AG04450 (cell line): ENCODE measurements around the gene CDC42BPA. TPM values are rescaled to one million over a fixed set of nuclear protein-coding genes. Genes with fewer than 3 reads are reported as not detected.
A peak's percentile ranks its signal among the peaks of the same experiment; 100 is the strongest.

ENCODE experiments used
- CTCF ChIA-PET: fragments of 300-600, 350-600 bp; formaldehyde crosslinking; extraction: SDS; loops from one replicate; lab custom pipeline; 2022; ENCODE audit warnings: antibody characterized with exemption, inconsistent platforms; lab: Charles Lee
- POLR2A ChIA-PET: fragments of 350-600 bp; formaldehyde crosslinking; extraction: SDS; loops from one replicate; lab custom pipeline; 2021; ENCODE audit warnings: antibody characterized with exemption, inconsistent platforms; lab: Yijun Ruan, JAX
- DNase-seq: peaks from one replicate; pipeline ENCODE4 v3.0.0-alpha.2; 2011; ENCODE audit warnings: low read depth, low spot score
- H3K27ac ChIP-seq: one replicate; pipeline ENCODE4 v1.5.1; 2012; ENCODE audit warnings: low read depth, low read length, control low read depth
- H3K27me3 ChIP-seq: one replicate; pipeline ENCODE4 v1.6.0; 2012; ENCODE audit warnings: low read length; ENCODE audit not compliant: control insufficient read depth, insufficient read depth
- H3K4me3 ChIP-seq: 2 replicates; pipeline ENCODE4 v1.5.1; 2011; ENCODE audit warnings: mild to moderate bottlenecking, low read depth, low read length, control low read depth
- H3K9me3 ChIP-seq: 2 replicates; pipeline ENCODE4 v1.5.1; 2012; ENCODE audit warnings: low read length; ENCODE audit not compliant: control insufficient read depth, insufficient read depth
- CTCF ChIP-seq: IDR thresholded peaks from 2 replicates; pipeline ENCODE4 v1.5.1; 2011; ENCODE audit warnings: low read depth, low read length, control low read depth, inconsistent platforms
- polyA plus RNA-seq: library from polyadenylated mRNA; depleted of rRNA; stranded (reverse); fragments of >200 nt; gene quantifications from 2 replicates; pipeline ENCODE4 v1.2.3, GENCODE V29; 2011

The CDC42BPA gene
- polyA plus RNA-seq, 1 experiment, result 30.7 TPM

GRCh38 chr1:227058321-227058751 lies 260.0 kb downstream of the CDC42BPA start:
- CTCF ChIA-PET, result no interaction called here
- H3K27ac ChIP-seq, result no peak overlapping the region
- DNase-seq, result peak; percentile 23
- no peaks in the 10 kb centered on the region for H3K9me3 ChIP-seq
- POLR2A ChIA-PET, result no interaction called here
- no peaks in the 10 kb centered on the region for H3K27me3 ChIP-seq
- H3K4me3 ChIP-seq, result no peak overlapping the region
- no peak for TF ChIP-seq CTCF

GRCh38 chr1:227049253-227049652 lies 269.0 kb downstream of the CDC42BPA start:
- no peaks in the 10 kb centered on the region for H3K27me3 ChIP-seq
- TF ChIP-seq CTCF, result no peak
- ChIA-PET CTCF (no interaction called here), POLR2A (no interaction called here)
- H3K4me3 ChIP-seq, result no peak overlapping the region
- DNase-seq, result no peak
- H3K27ac ChIP-seq, result no peak overlapping the region
- H3K9me3 ChIP-seq, result no peaks in the 10 kb centered on the region

GRCh38 chr1:227043755-227044154 lies 274.5 kb downstream of the CDC42BPA start:
- ChIA-PET CTCF (no interaction called here), POLR2A (interaction anchor here (0.7 kb wide), 1 partner anchor 517 kb away, joined by 4 read pairs; no protein-coding TSS in a partner anchor)
- Histone ChIP-seq H3K27me3 (no peaks in the 10 kb centered on the region), H3K4me3 (no peak overlapping the region), H3K27ac (no peak overlapping the region), H3K9me3 (no peaks in the 10 kb centered on the region)
- TF ChIP-seq CTCF, result no peak
- DNase-seq, result peak; percentile 3

GRCh38 chr1:227042292-227042691 lies 276.0 kb downstream of the CDC42BPA start:
- no peak for DNase-seq
- no peak overlapping the region for H3K4me3 ChIP-seq
- CTCF ChIA-PET, result no interaction called here
- H3K27ac ChIP-seq, result no peak overlapping the region
- TF ChIP-seq CTCF, result no peak
- POLR2A ChIA-PET, result no interaction called here
- no peaks in the 10 kb centered on the region for H3K27me3 ChIP-seq
- H3K9me3 ChIP-seq, result no peaks in the 10 kb centered on the region

GRCh38 chr1:227038401-227038800 lies 279.9 kb downstream of the CDC42BPA start:
- Histone ChIP-seq H3K27ac (no peak overlapping the region), H3K4me3 (no peak overlapping the region), H3K27me3 (no peaks in the 10 kb centered on the region), H3K9me3 (no peaks in the 10 kb centered on the region)
- no peak for DNase-seq
- TF ChIP-seq CTCF, result no peak
- ChIA-PET POLR2A (no interaction called here), CTCF (no interaction called here)
